Ecto neural progenitor cell (in vitro differentiated cells): ENCODE measurements around the gene RAPSN.

Source experiments
- DNase-seq: peaks from one replicate; pipeline ENCODE4 v3.0.0-alpha.2; 2018; ENCODE audit warnings: low spot score

Gene RAPSN

DNA sequence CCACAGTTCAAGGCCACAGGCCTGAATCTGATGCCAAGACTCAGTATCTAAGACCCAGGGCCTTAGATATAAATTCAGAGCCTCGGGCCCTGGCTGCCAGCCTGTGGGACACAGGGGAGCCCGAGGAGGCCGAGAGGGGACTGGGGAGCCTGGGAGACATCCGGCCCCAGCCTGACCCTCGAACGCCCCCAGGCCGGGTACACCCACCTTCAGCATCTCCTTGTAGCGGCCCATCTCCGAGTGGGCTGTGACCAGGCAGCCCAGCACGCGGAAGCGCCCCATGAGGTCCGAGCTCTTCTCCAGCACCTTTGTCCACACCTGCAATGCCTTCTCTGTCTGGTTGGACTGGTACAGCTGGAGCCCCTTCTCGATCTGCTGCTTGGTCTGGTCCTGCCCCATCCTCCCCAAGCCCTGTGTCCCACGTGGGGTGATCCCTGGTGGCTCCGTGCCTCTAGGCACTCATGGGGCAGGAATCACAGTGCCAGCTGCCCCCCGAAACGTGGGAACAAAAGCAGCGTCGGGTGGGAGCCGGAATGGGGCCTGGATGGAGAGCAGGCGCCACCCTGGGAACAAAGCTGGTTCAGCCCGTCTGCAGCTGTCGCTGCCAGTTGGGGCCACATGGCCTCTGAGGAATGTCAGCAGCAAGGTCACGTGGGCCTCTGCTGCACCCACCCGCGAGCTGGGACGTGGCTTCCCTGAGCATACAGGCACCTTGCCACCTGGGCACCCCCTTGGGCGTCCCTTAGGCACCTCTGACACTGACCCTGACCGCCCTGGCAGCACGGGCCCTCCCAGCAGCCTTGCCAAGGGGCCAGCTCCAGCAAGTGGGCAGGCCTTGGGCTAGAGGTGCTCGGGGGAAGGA is at the start of gene RAPSN:
Gene RAPSN, minus strand, starts transcription at position 571 of the 862 bp plus-strand sequence. Its CDS starts 172 bp downstream, at position 399.
- DNase-seq = no peak

- DNase-seq = no peak
Observed at GRCh38 chr11:47498149-47498548, 49.2 kb upstream of the RAPSN start.

DNA sequence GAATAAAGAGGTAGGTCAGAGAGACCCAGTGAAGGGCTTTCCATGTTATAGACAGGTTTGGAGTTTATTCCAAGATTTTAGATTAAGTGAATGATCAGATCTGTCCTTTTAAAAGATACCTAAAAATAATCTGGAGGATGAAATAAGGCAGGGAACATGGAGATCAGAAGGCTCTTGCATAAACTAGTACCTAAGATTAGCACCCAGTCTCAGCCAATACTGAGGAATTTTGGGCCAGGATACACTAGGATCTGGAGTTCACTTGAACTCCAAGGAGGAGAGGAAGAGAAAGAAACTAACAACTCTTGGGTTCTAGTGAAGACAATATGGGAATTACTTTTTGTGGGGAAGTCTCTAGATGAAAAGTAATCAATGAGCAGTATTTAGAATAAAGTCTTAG is 47.9 kb upstream of the RAPSN start:
- DNase-seq = no peak

- DNase-seq = no peak
Observed at GRCh38 chr11:47495856-47496217, 46.9 kb upstream of the RAPSN start.

GRCh38 chr11:47495011-47495855 is 46.3 kb upstream of the RAPSN start:
- no peak for DNase-seq

DNA sequence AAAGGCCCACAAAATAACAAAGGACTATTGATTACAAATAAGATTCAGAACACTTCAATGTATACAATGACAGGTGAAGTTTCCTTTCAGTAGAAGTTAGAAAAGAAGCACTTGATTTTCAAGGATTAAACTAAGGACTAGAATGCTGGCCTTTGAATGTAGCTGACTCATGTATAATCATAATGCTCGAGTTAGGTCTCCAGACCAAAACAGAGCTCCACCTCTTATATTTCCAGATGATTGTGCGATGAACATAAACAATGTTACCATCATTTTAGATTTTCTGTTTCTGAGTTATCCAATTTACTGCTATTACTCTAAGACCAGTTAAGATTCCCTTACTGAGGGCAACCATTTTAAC is 40.4 kb upstream of the RAPSN start:
- no peak for DNase-seq

- DNase-seq = no peak
Observed at GRCh38 chr11:47488674-47489394, 39.9 kb upstream of the RAPSN start.

DNA sequence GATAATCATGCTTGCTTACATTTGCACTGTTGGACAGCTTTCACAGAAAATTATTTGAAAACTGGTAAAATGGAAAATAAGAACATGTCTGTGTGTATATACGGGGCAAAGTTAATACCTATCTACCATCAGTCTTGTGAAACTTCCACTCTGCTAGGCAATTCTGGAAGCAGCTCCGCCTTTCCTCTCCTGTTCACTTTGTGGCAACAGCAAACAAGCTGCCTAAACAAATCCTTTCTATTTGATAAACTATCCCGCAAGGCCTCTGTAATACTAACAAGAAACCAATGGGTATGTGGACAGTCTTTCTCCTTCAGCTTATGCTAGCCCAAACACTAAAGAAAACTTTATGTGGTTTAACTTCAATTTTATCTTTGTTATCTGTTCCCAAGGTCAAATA is 39.2 kb upstream of the RAPSN start:
- DNase-seq = no peak

DNA sequence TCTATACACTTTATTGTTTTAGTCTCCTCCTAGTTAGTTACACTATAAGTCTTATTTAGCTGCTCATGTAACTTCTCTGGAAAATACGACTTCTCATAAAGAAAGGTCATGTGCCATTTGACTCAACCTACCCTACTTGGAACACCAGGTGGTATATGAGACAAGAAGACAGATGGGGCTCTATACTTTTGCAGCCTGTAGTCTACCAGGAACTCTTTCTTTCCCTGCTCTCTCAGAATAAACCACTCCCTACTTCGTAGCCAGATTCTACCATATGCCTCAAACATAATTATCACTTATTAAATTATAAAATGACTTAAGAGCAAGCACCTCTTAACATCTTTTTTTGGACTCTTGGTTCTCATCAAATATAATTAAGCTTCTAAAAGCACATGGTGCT is 38.5 kb upstream of the RAPSN start:
- no peak for DNase-seq

- DNase-seq = no peak
Observed at GRCh38 chr11:47485107-47485506, 36.2 kb upstream of the RAPSN start.

- no peak for DNase-seq
Observed at GRCh38 chr11:47483457-47483856, 34.5 kb upstream of the RAPSN start.

GRCh38 chr11:47480762-47481161 is 31.8 kb upstream of the RAPSN start:
- DNase-seq = no peak

GRCh38 chr11:47478651-47479329 is 29.9 kb upstream of the RAPSN start:
- no peak for DNase-seq

GRCh38 chr11:47477753-47478152 is 28.8 kb upstream of the RAPSN start:
- no peak for DNase-seq

GRCh38 chr11:47477323-47477722 is 28.4 kb upstream of the RAPSN start:
- no peak for DNase-seq

- DNase-seq = no peak
Observed at GRCh38 chr11:47470671-47471070, 21.7 kb upstream of the RAPSN start.

GRCh38 chr11:47469361-47470179 is 20.6 kb upstream of the RAPSN start:
- no peak for DNase-seq

- DNase-seq = no peak
Observed at GRCh38 chr11:47468598-47469214, 19.8 kb upstream of the RAPSN start.

DNA sequence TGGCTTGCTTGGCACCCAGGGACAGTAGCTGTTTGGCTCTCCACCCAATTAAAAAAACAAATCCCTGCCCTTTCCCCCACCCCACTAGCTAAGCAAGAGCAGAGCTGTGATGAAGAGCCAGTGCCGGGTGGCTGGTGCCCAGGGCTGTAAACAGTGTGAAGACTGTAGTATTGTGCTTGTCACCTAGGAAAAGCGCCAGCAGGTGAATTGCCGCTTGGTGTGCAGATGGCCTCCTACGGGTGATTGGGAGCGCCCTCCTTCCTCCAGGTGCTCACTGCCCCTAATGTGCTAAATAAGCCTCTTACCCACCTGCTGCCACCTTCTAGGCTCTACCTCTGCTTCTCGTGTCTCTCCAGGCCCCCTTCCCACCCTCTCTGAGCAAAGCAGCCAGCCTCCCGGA is 18.4 kb upstream of the RAPSN start:
- no peak for DNase-seq

GRCh38 chr11:47466701-47467250 is 17.8 kb upstream of the RAPSN start:
- DNase-seq = no peak
